ENCODE results near the gene ZNF599. TPM values are rescaled to one million over a fixed set of nuclear protein-coding genes. Genes with fewer than 3 reads are reported as not detected.

The ZNF599 gene
- total and polyA plus RNA-seq, 12 donors: 2.6 to 5.0 (median 3.5) TPM

DNA sequence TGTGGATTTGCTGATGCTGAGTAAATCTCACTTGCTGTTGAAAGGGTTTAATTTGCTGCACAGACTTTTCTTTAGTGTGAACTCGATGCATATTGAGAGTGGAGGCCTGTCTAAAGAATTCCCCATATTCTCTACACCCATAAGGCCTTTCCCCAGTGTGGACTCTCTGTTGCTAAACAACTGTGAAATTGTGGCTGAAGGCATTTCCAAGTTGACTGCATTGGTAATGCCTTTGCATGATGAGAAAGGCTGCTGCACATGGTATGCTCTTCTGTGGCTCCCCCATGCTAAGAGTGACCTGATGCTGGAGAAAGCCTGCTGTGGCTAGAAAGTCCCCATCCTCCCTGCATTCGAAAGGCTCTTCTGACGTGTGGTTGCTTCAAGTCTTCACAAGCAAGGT, 6.6 kb upstream of the ZNF599 start:
- 63 to 79% methylated on average over 3 of the region's 3 CpGs for WGBS, 2 donors
- no peak overlapping the region for H3K27ac ChIP-seq
- no peak for ATAC-seq
- DNase-seq: no peak
- H3K36me3 ChIP-seq: no peaks in the 10 kb centered on the region
- no peak for TF ChIP-seq CTCF (IDR thresholded peaks at IDR 0.05)
- intact Hi-C loops (cut with DNase I): loop anchor here in 1 of 10 donors (10.0 kb wide), 1 partner anchor 135 kb away; no protein-coding TSS in a partner anchor
- H3K27me3 ChIP-seq: peaks cover 0 to 15% (median 0%) of the 10 kb centered on the region in 7 donors
- H3K4me3 ChIP-seq: no peak overlapping the region
- H3K4me1 ChIP-seq: no peaks in the 10 kb centered on the region
- H3K9me3 ChIP-seq: peaks cover 0 to 18% (median 0%) of the 10 kb centered on the region in 11 donors

DNA sequence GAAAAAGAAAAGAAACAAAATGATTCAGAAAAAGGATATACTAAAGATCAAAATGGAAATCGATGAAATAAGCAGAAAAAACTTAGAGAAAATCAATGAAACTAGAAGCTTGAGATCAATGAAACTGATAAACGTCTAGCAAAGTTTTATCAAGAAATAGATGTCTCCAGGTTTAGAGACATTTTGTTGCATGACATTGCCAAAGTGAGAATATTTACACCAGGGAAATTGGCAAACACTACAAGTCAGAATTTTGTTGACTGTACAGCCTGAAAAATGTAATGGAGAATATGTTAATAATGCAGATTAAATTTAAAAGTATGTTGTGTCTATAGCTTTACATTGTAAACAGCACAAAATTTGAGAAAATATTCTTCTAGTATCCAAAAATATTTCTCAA, 5.3 kb upstream of the ZNF599 start:
- ATAC-seq: no peak
- Histone ChIP-seq H3K27ac (no peak overlapping the region), H3K9me3 (peaks cover 0 to 18% (median 0%) of the 10 kb centered on the region in 11 donors), H3K36me3 (no peaks in the 10 kb centered on the region), H3K4me3 (no peak overlapping the region), H3K27me3 (peaks cover 0 to 15% (median 0%) of the 10 kb centered on the region in 7 donors), H3K4me1 (peaks cover 0 to 1% (median 0%) of the 10 kb centered on the region in 9 donors)
- 67 to 86% methylated on average over 2 of the region's 2 CpGs for WGBS, 2 donors
- intact Hi-C loops (cut with DNase I): no loop called here
- no peak for DNase-seq
- TF ChIP-seq CTCF (IDR thresholded peaks at IDR 0.05): no peak

- DNase-seq (no peak), ATAC-seq (no peak)
- Histone ChIP-seq H3K27me3 (peaks cover 0 to 10% (median 0%) of the 10 kb centered on the region in 7 donors), H3K4me1 (peaks cover 0 to 17% (median 8%) of the 10 kb centered on the region in 9 donors), H3K36me3 (peaks cover 0 to 9% (median 0%) of the 10 kb centered on the region in 9 donors), H3K27ac (no peak overlapping the region), H3K4me3 (no peak overlapping the region), H3K9me3 (peaks cover 0 to 27% (median 0%) of the 10 kb centered on the region in 11 donors)
- 71 to 74% methylated on average over 2 of the region's 2 CpGs for WGBS, 2 donors
- no peak for TF ChIP-seq CTCF (IDR thresholded peaks at IDR 0.05)
- intact Hi-C loops (cut with DNase I): loop anchor here in 3 of 10 donors (5.0 kb wide), 2 partner anchors 43 to 98 kb away; partner anchors contain the start of genes ZNF181 (in 2 of the 3), SCGB2B2 (in 1 of the 3) and ZNF302 (in 1 of the 3)
Observed at GRCh38 chr19:34774857-34775256, 1.8 kb upstream of the ZNF599 start.

DNA sequence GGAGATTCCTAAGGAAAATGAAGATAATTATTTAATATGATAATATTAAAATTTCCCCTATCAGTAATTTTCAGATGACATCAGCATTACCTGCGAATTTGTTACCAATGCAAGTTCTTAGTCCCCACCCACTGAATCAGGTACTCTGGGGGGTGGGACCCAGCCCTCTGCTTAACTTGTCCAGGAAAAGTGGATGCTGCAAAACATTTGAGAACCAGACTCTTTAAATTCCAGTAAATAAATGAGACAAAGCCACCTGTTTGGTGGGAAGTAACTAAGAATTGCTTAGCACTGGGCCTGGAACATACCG, 495 bp upstream of the ZNF599 start:
- no peak for TF ChIP-seq CTCF (IDR thresholded peaks at IDR 0.05)
- intact Hi-C loops (cut with DNase I): loop anchor here in 3 of 10 donors (2.0 to 5.0 kb wide), 4 partner anchors 41 to 155 kb away; partner anchors contain the start of genes ZNF181 (in 2 of the 3), SCGB2B2 (in 1 of the 3), ZNF30 (in 1 of the 3) and ZNF302 (in 1 of the 3)

More for the DNA sequence above, 495 bp upstream of the ZNF599 start:
- peak overlapping the region in 9 of 10 donors; percentile 48 to 95 (median 88) for H3K4me3 ChIP-seq
- peaks cover 0 to 22% (median 10%) of the 10 kb centered on the region in 9 donors for H3K36me3 ChIP-seq
- ATAC-seq: no peak
- 67 to 71% methylated on average over 2 of the region's 2 CpGs for WGBS, 2 donors
- H3K27ac ChIP-seq: peak overlapping the region in 5 of 10 donors; percentile 81 to 91 (median 87)
- DNase-seq: no peak
- H3K27me3 ChIP-seq: peaks cover 0 to 10% (median 0%) of the 10 kb centered on the region in 7 donors
- H3K4me1 ChIP-seq: peaks cover 0 to 17% (median 8%) of the 10 kb centered on the region in 9 donors
- H3K9me3 ChIP-seq: peaks cover 0 to 20% (median 0%) of the 10 kb centered on the region in 11 donors

Measured in heart right ventricle (tissue), 16 donors.